22Rv1 (cell line): Measurements from ENCODE around the gene PRG3.

Experiments used
- H3K27ac ChIP-seq: fragments of 450-650 bp; 2 replicates; pipeline ENCODE4 v1.5.1; 2017
- CTCF ChIP-seq: fragments of 450-650 bp; IDR thresholded peaks from 2 replicates; pipeline ENCODE4 v1.5.1; 2017; ENCODE audit warnings: mild to moderate bottlenecking
- ZFX ChIP-seq: fragments of 450-650 bp; IDR thresholded peaks from 2 replicates; pipeline ENCODE4 v1.6.1; 2017; ENCODE audit warnings: antibody characterized with exemption, borderline replicate concordance

PRG3 gene

GRCh38 chr11:57380975-57381374 lies at the start of gene PRG3:
Gene PRG3, minus strand, starts transcription at chr11:57381150. Its CDS starts 442 bp downstream, at chr11:57380708.
- TF ChIP-seq CTCF (no peak), ZFX (no peak)
- no peak within 1 kb of the TSS for H3K27ac ChIP-seq

- TF ChIP-seq CTCF (no peak), ZFX (no peak)
- H3K27ac ChIP-seq, result peak overlapping the region; percentile 25; the same call in 1 of the 2 replicates
These were observed 49.0 kb upstream of the PRG3 start for GRCh38 chr11:57429946-57430345.

- TF ChIP-seq ZFX, result no peak
- no peak for TF ChIP-seq CTCF
These were observed 47.7 kb upstream of the PRG3 start for GRCh38 chr11:57428643-57429042.

GRCh38 chr11:57427727-57428082 lies 46.8 kb upstream of the PRG3 start:
- TF ChIP-seq CTCF (no peak), ZFX (no peak)
- H3K27ac ChIP-seq, result peak overlapping the region; percentile 50; the same call in 1 of the 2 replicates

More at GRCh38 chr11:57428643-57429042, 47.7 kb upstream of the PRG3 start:
- H3K27ac ChIP-seq, result no peak overlapping the region

GRCh38 chr11:57426929-57427726 lies 46.2 kb upstream of the PRG3 start, which contains the start of gene SLC43A3:
Gene SLC43A3, minus strand, starts transcription at chr11:57427121. Its CDS starts 949 bp downstream, at chr11:57426172.
- TF ChIP-seq CTCF, result no peak
- TF ChIP-seq ZFX, result no peak
- H3K27ac ChIP-seq, result peak within 1 kb of the TSS; percentile 50

GRCh38 chr11:57426439-57426928 lies 45.5 kb upstream of the PRG3 start:
- H3K27ac ChIP-seq, result peak overlapping the region; percentile 50
- TF ChIP-seq CTCF, result no peak
- no peak for TF ChIP-seq ZFX

- H3K27ac ChIP-seq, result peak overlapping the region; percentile 50; the same call in 1 of the 2 replicates
- no peak for TF ChIP-seq ZFX
- no peak for TF ChIP-seq CTCF
These were observed 44.9 kb upstream of the PRG3 start for GRCh38 chr11:57425565-57426438.
